DND-41 (cell line): Measurements from ENCODE around the gene CD52.

Experiments
- CTCF ChIP-seq: IDR thresholded peaks from 2 replicates; pipeline ENCODE4 v1.5.1; 2012; ENCODE audit warnings: borderline replicate concordance, low read length, moderate library complexity, mild to moderate bottlenecking; ENCODE audit not compliant: poor library complexity, severe bottlenecking; ENCODE audit errors: extremely low read depth
- EZH2 ChIP-seq: IDR thresholded peaks from 3 replicates; pipeline ENCODE4 v1.6.1; 2012; ENCODE audit warnings: borderline replicate concordance, low read depth, mild to moderate bottlenecking, moderate library complexity, low read length, inconsistent platforms; ENCODE audit not compliant: severe bottlenecking

DNA sequence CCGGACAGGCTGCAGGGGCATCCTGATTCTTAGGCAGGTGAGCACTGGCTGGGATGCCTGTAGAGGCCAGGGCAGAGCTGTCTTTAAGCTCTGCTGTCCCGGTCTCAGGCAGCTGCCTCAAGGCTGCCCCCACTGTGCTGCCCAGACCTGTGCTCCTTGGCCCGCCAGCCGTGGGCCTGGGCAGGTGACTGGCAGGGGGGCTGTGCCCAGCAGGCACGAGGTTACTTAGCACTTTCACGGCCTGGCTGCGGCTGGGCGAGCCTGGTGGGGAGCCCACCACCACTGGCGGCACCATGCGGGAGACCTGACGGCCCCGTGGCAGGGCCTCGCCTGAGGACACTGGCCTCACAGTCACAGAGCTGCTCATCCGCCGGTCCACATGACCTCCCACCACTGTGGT, 28.0 kb downstream of the CD52 start:
- no peak for TF ChIP-seq CTCF
- no peak for TF ChIP-seq EZH2
